ENCODE data around the gene DTYMK.

The DTYMK gene

DNA sequence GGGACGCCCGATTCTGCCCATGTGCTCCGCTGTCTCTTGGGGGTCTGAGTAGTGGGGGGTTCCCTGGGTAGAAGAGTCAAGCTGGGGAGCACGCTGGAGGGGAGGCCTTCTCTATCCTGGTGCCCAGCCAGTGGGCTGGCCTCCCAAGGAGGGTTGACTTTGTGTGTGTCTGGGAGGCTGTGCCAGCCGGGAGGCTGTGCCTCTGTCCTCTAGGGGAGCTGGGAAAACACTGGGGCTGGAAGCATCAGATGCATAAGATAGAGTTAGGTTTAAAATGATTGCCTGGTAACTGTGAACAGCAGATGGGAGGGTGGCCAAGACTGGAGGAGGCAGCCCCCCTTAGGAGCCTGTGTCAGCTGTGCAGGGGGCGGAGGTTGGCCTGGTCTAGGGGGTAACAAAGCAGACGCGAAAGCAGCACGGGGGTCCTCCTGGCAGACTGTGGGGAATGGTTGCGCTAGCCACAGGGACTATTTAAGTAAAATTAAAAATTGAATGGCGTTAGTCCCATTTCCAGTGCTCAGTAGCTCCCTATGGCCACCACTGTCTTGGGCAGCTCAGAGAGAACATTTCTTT lies 16.5 kb upstream of the DTYMK start:
- no peak for DNase-seq

DNA sequence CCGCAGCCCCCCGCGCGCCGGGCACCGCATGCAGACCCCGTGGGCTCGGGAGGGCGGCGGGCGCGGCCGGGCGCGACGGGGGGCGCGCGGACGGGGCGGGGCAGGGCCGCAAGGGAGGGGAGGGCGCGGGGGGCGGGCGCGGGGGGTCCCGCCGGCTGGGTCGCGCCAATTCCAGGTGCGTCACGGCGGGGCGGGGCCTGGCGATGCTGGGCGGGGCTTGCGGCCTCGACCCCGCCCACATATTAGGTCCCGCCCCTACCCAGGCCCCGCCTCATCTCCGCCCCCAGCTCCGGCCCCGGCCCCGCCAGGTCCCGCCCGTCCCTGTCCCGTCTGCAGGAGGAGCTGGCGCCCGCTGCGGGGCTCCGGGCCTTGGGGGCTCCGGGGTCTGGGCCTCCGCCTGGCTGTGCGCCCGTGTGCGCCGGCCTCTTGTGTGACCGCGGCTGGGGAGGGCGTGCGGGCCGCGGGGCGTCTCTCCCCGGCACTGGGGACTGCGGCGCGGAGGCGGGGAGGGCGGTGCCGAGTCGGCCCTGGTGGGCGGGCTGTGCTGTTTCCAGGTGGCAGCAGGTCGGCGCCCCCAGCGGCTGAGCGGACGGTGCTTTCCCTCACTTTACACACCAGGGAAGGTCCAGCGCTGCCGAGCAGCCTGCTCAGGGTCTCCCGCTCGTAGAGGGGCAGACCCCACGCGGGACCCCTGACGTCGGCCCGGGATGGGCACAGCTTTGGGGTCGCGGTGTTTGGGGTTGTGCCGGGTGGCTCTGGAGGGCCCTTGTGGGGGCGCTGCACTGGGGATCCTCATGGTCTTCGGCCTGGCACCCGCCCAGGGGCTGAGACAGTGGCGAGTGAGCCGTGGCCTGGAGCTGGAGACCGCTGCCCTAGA lies 15.8 kb upstream of the DTYMK start:
- peak; percentile 63 for DNase-seq

DNA sequence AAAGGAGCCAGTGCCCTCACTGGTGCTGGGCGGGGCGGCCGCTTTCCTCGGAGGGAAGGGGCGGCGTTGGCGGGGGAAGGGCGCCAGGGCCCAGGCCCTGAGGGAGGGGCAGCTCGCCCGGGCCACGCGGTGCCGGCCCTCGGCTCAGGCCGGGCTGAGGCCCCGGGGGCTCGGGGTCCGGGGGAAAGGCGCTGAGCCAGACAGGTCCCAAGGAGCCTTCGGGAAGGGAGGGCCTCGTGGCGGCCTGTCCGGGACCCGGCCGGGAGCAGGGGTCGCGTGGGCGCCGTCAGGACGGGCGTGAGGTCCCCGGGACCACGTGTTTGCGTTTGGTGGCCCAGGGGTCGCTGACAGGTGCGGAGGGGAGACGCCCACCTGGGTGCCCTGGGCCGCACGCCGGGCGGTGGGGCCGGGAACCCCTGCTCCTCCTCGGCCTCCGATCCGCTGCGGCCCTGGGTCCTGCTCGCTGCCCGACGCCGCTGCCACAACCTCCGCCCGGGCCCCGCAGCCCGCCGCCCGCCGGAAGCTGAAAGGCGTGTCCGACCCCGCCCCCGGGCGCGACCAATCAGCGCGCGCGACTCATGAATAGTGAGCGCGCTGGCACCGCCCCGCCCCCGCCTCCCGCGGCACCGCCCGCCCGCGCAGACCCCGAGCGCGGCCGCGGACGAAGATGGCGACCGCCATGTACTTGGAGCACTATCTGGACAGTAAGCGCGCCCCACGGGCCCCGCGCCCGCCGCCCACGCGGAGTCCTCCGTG lies 15.0 kb upstream of the DTYMK start, which contains the start of gene ING5:
TSS of gene ING5 (plus strand) at position 641 of the 756 bp plus-strand sequence. CDS start at position 668, 27 bp downstream.
- DNase-seq, result peak; percentile 96

DNA sequence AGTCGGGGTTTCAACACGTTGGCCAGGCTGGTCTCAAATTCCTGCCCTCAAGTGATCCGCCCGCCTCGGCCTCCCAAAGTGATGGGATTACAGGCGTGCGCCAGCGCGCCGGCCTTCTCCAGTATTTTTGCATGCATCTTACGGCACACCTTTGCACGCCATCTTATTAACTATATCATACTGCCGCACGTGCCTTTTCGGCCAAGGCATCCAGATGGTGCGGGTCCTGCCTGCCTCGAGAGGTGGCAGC lies 14.5 kb upstream of the DTYMK start:
- no peak for DNase-seq

DNA sequence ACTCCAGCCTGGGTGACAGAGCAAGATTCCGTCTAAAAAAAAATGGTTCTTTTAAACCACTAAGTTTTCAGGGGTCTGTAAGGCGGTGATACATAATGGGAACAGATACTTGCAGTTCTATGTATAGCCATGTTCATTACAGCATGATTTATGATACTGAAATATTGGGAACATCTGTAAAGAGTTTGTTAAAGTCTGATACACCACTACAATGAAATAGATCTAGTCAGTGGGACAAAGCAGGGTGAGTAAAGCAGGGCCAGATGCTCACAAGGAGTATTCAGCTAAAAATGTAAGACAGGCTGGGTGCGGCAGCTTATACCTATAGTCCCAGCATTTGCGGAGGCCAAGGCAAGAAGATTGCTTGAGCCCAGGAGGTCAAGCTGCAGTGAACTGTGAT lies 9.0 kb upstream of the DTYMK start:
- no peak for DNase-seq

DNA sequence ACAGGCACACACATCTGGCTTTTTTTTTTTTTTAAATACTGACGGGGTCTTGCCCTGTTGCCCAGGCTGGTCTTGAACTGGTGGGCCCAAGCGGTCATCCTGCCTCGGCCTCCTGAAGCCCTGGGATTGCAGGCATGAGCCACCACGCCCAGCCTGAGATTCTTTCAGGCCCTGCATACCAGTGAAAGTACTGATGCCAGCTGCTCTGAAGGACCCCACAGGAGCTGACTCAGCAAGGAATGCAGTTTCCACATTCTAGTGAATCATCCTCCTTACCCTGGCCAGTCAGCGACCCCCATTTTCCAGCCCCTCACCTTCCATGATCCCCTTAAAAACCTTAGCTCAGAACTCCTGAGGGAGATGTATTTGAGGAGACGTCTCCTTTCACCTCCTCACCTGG lies 5.8 kb upstream of the DTYMK start:
- DNase-seq, result no peak

DNA sequence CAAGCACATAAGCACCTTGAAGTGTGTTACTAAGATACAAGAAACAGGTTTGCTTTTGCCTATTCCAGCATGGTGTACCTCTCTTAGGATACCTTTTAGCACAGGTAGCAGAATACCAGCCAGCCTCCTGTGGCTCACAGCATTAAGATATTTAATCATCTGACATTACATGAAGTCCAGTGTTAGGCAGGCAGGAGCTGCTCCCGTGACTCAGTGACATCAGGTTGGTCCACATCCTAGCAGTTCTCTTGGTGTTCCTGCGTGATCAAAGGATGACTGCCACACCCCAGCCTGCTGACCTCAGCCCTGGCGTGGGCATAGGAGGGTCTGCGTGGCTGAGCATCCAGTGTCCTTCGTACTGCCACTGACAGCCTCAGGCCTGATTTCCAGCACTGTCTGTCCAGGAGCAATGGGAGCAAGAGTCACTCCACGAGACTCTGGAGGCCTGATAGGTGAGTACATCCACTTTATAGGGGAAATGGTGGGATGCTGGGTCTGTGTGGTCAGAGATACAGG lies 3.6 kb upstream of the DTYMK start:
- DNase-seq, result no peak

DNA sequence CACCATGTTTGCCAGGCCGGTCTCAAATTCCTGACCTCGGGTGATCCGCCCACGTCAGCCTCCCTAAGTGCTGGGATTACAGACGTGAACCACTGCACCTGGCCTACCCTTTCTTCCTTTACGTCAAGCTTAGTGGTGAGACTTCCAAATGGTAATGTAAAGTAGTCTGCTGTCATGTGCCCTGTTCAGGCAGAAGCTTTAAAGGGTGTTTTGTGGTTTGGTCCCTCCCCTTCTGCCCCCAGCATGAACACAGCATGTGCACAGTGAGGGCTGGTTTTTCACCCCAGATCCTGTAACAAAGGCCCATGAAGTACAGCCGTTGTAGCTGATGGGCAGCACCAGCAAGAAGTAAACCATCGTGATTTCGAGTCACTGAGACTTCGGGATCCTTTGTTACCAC lies 2.7 kb upstream of the DTYMK start:
- DNase-seq, result no peak

DNA sequence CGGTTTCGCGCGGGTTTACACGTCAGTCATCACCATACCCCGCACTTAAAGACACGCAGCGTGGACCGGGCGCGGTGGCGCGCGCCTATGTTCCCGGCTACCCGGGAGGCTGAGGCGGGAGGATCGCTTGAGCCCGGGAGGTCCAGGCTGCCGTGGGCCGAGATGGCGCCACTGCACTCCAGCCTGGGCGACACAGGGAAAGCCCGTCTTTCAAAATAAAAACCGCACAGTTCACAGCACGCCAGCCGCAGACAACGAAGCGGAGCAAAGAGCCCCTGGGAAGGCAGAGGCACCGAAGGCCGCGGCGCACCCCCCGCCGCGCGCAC lies 328 bp downstream of the DTYMK start:
- DNase-seq, result no peak

DNA sequence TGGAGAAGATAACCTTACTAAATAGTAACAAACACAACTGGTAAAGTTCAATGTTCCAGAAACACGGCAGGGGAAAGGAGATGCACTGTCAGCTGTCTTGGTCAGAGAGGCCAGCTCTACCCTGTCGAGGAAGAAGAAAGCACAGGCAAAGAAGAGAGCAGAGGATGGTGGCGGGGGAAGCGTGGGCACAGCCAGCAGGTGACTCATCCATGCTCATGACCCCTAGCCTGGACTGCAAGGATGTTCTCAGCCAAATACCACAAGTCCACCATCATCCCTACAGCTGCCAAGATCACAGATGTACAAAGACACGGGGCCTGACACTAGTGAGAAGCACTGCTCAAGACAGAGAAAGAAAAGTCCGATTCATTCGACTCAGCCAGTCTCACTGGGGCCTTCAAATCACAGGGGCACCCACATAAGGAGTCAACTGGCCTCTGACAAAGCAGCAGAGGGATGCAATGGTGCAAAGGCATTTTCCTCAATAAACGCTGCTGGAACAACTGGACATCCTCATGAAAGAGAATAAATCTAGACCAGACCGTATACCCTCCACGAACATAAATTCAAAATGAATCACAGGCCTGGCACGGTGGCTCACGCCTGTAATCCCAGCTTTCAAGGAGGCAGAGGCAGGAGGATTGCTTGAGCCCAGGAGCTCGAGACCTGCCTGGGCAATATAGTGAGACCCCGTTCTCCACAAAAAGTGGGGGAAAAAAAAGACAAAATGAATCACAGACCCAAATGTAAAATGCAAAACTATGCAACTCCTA lies 5.6 kb downstream of the DTYMK start:
- DNase-seq, result no peak

DNA sequence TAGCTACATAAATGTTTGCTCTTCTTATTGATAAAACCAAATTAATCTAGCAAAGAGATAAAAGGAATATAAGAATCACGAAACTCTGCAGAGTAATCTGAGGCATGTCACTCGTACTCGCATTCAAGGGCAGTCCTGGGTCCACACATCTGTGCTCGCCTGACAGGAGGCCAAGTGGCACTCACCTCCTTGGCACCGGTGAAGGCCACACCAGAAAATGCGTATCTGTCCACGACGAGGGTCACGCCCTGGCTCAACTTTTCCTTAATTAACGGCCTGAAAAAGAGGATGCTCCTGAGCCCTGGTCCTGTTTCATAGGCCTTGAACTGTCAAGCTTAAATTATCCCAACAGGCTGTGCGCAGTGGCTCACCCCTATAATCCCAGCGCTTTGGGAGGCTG lies 6.6 kb downstream of the DTYMK start:
- no peak for DNase-seq

DNA sequence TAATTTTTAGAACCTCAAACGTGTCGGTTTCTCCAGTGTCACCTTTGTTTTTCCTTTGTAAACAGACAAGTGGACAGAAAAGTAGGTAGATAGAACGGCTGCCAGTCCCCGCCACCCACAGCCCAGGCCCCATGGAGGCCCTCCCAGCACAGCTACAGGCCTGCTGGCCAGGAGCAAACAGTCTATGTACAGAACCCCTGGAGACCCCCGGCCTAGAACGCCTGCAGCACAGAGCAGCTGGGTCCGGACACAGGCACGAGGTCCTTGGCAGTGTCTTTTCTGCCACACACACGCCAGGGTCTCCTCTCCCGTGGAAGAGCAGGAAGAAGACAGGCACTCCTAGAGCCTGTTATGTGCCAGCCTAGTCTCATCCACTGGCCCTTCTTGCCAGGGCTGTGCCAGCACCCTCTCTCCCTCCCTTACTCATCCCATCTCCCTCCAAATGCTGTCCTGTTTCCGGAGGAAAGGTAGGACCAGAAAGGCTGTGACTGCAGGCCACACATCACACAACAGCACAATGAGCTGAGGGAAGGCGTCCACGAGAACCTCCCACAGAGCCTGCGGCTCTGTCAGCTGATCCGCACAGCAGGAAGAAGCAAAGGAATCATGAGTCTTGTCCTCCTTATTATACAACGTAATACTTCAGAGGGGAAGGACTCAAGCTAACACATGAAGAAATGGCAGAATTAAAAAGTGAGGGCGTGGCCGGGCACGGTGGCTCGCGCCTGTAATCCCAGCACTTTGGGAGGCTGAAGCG lies 7.7 kb downstream of the DTYMK start:
- no peak for DNase-seq

DNA sequence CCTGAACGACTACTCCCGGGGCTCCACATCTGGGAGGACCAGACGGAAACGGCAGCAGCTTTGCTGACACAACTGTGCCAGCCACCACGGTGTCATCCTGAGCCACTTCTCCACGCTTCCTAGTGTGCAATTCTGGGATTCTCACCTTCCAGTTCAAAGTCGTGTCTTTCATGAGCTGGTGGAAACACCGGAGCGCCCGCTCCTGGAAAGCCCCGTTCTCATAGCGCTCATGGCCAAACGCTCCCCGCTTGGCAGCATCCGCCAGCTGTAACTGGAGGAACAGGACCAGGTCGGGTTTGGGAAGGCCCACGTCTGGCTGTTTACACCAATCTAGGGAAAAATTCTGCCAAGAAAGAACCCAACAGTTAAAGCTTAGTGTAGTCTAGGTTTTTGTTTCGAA lies 8.3 kb downstream of the DTYMK start:
- no peak for DNase-seq

DNA sequence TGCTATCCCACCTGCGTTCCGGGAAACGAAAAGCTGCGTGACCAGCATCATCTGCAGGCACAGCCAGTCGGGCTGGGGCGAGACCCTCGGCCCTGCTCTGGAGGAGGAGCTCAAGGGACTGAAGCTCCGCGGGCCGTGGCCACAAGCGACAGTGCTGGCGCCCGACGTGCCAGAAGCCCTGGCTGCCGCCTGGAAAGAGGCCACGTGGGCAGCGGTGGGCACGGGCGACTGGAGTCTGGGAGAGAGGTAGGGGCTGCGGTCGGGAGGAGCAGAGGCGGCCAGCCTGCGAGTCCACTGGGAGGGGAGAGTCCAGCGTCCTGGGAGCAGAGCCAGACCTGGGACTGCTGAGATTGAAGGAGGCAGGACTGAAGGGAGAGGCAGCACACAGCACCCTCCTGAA lies 9.2 kb downstream of the DTYMK start:
- DNase-seq, result no peak

DNA sequence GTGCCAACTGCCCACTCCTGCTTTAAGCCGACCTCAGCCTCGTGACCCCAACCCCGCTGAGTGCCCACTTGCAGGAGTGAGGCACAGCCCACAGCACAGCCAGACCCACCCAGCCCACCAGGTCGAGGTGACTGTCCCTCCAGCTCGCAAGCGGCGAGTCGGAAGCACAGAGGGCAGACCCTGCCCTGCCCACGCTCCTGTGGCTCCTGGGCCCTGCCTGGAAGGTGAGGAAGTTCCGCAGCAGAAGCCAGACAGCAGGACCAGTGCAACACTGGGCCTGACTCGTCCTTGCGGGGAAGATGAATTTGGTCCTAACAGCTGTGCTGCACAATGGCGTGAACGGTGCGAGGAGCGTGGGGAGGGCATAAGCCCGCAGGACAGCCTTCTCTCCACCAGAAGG lies 9.9 kb downstream of the DTYMK start:
- no peak for DNase-seq

DNA sequence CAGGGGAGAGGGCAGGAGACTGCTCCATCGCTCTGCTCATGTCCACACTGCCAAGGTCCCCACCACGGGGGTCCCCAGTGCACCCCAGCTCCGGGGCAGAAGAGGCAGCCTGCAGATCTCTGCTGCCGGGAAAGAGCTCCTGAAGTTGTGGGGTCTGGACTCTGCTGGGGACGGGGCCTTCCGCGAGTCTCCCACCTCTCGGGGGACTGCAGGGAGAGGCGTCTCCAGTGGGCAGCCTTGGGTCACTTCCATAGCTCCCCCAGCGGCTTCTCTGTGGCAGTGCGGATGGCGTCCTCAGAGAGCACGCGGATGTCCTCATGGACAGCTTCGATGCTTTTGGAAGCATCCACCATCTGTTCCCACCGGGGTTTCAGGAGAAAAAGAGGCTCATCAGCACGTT lies 10.7 kb downstream of the DTYMK start:
- DNase-seq, result no peak

DNA sequence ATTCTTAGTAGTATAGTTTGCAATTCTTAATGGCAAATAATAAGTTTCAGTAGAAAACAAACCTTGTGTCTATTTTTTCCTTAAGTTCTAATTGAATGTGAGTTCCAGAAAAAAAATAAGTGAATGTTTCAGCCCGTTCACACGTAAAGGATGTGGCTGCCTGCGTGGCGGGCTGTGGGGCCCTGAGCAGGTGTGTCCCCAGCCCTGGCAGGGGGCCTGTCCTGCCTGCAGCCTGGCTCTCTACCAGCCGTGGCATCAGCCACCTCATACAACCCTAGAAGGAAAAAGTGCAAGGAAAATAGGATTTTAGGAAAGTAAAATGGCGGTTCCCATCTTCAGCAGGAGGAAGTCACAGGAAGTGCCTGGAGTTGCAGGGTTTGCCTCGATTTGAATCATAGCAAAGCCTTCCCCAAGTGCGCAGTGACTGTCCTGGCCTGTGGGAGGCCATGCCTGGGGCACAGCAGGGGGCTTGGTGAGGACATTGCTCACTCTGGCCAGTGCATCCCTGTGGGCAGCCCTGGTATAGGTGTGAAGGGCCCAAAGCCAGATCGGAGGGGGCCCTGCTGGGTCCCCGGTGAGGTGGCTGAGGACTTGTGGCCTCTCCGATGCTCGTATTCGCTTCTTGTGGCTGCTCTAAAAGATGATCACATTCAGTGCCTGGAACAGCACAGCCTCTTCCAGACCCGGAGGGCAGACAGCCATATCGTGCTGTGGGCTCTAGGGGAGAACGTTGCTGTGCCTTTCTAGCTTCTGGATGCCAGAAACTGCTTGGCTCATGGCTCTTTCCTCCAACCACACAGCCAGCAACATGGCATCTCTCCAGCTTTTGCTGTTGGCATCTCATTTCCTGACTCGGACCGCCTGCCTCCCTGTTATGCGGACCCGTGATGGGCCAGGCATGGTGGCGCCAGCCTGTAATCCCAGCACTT lies 12.6 kb downstream of the DTYMK start:
- no peak for DNase-seq

DNA sequence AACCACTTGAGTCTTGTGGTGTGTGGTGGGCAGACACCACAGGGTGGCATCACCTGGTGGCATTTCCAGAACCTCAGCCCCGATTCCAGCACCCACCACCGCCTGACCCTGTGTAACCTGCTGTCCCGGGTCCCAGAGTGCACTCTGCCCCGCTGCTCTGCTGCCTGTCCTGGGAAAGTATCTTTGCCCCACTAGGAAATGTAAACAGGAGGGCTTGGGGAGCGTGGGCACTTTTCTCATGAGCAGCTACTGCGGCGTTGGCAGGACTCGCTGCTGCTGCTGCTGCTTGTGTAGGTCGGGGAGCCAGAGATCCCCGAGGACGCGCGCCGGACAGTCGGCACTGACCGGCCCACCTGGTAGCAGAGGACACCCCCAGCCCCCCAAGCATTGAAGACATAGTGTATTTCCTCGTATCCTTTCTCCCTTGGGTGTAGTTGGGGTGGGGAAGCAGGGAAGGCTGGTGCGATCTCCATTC lies 13.4 kb downstream of the DTYMK start:
- no peak for DNase-seq

DNA sequence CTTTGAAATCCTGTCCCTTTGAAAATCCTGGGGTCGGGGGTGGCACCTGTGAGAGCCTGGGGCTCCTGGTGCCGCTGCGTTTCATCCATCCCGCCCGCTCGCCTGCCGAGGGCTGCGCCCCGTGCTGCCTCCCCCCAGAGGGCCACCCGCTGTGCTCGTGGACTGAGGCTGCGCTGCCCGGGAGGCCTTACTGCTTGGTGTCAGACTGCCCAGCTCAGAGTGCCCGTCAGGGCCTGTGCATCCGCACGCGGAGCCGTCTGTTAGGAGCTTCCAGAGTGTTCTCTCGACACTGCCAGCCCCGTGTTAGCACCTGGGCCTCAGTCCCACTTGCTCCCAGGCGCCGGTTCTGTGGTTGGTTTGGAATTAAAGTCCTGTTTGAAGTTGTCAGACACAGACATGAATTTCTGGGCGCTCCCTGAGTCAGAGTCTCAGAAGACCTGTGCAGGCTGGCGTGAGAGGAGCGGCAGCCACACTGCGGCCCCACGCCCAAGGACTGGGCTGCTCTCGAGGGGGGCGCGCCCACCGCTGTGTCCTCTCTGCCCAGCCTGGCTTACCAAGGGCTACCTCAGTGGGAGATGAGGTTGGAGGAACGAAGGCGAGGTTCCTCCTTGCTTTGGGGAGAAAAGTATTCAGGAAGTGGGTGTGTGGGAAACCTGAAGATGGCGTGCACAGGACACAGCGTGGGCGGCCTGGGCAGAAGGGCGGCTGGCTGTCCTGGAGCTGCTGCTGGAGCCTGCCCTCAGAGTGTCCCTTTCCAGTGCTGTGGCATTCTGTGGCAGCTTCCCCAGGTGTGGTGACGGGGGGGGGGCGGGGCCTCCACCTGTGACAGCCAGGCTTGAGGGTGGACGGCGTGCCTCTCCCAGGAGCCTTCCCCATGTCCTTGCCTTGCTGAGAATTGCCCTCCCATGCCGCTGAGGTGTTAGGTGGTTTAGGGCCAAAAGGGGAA lies 14.1 kb downstream of the DTYMK start:
- DNase-seq, result no peak

All from NCI-H510A treated with DMSO at 0.1 percent for 48 hours (cell line).